Daoy (cell line): ENCODE data around the gene SEPTIN8. TPM values are rescaled to one million over a fixed set of nuclear protein-coding genes. Genes with fewer than 3 reads are reported as not detected.

ENCODE experiments used
- DNase-seq: peaks from one replicate; pipeline ENCODE4 v3.0.0-alpha.2; 2015; ENCODE audit warnings: low read depth
- total RNA-seq: library from RNA; depleted of rRNA; stranded (reverse); fragments of >200 nt; shearing (Covaris generic); gene quantifications from 2 replicates; pipeline ENCODE4 v1.2.3, GENCODE V29; 2014

Gene SEPTIN8
- total RNA-seq, 1 experiment from 2014 or later, result 27.1 TPM

DNA sequence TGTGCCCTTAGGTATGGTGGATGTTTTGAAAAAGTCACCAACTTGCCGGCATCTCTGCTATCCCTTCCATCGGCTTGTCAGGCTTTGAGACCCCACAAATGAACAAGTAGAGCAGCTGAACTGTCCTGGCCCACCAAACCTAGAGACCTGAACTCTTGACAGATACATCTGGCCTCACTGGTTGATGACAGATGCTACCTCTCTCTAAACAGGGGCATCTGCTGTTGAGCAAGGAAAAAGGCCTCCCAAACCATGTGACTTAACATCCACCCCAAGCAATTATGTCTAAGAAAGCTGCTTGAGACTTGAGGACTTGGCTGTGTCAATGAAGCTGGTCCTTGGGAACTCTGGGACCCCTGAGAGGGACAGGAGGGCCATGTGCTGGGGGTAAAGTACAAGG lies 27.5 kb downstream of the SEPTIN8 start:
- no peak for DNase-seq

DNA sequence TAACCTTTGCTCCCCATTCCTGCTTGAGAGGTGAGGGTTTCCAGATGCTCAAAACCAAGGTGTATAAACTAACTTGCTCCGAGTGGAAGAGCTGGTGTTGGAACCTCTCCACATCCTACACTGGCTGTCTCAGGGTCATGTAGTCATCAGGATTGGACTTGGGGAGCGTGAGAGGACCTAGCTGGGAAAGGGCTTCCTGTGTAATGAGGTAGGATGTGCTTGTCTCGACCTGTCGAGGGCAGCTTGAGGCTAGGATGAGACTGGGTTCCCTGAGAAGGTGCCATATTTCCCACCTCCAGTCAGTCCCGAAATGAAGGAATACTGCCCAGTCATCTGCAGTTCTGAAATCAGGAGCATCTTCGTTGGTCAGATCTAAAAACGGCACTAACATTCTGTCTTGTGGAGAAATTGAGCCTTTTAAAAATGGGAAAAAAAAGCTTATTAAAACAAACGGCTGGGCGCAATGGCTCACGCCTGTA lies 28.5 kb downstream of the SEPTIN8 start:
- no peak for DNase-seq

DNA sequence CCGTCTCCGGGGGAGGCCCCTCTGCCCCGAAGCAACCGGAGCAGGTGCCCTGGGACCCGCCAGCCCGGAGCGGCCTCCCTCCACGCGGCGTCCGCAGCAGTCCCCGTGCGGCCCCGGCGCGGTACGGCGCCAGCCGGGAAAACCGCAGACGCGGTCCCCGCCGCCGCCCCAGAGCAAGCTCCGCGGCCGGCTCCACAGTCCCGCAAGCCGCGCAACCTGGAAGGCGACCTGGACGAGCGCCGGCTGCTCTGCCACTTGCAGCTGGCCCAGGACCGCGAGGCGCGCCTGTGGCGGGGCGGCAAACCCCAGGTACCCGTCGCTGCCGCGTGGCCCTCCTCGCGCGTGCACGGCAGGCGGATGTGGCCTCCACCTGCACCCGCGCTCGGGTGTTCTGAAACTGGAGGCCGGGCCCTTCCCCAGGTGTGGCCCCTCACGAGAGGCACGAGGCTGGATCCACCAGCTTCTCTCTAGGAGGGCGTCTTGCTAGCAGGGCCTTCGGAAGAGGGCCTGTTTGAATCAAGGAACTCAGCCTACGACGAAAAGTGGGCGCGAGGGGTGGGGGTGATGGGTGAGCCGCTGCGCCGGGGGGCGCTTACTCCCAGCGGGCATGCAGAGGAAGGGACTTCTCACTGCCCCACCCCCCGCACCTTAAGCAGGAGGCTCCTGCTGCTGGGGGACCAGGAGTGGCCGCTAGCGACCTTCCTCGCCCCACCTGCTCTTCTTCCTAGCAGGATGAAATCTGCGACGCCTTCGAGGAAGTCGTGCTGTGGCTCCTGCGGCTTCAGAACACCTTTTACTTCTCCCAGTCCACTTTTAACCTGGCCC lies 29.2 kb downstream of the SEPTIN8 start:
- DNase-seq, result no peak

GRCh38 chr5:132746954-132747615 lies 30.0 kb downstream of the SEPTIN8 start, which contains the start of gene CCNI2:
TSS of gene CCNI2 (plus strand) at chr5:132747426. CDS start at chr5:132747496, 70 bp downstream.
- peak; percentile 61 for DNase-seq

DNA sequence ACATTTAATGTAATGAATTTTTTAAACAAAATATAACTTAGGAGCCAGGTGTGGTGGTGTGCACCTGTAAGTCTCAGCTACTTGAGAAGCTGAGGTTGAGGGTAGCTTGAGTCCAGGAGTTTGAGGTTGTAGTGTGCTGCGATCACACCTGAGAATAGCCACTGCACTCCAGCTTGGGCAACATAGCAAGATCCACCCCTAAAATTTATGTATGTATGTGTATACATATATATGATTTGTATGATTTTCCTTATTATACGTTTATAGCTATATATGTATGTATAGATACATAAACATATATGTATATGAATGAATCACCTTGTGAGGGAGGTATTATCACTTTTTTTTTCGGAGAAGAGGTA lies 30.5 kb downstream of the SEPTIN8 start:
- DNase-seq, result no peak

GRCh38 chr5:132744659-132745058 lies 32.4 kb downstream of the SEPTIN8 start:
- DNase-seq, result no peak

DNA sequence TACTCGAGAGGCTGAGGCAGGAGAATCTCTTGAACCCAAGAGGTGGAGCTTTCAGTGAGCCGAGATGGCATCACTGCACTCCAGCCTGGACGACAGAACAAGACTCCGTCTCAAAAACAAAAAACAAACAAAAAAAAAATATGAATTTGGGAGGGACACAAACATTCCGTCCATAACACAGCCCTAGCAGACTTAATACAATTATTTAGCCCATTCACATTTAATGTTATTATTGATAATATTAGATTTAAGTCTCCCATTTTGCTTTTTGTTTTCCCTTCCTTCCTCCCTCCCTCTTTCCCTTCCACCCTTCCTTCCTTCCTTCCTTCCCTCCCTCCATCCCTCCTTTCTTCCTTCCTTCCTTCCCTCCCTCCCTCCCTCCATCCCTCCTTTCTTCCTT lies 34.4 kb downstream of the SEPTIN8 start:
- DNase-seq, result no peak

- DNase-seq, result no peak
Observed at GRCh38 chr5:132742158-132742557, 34.9 kb downstream of the SEPTIN8 start.

GRCh38 chr5:132739232-132739631 lies 37.8 kb downstream of the SEPTIN8 start:
- no peak for DNase-seq

DNA sequence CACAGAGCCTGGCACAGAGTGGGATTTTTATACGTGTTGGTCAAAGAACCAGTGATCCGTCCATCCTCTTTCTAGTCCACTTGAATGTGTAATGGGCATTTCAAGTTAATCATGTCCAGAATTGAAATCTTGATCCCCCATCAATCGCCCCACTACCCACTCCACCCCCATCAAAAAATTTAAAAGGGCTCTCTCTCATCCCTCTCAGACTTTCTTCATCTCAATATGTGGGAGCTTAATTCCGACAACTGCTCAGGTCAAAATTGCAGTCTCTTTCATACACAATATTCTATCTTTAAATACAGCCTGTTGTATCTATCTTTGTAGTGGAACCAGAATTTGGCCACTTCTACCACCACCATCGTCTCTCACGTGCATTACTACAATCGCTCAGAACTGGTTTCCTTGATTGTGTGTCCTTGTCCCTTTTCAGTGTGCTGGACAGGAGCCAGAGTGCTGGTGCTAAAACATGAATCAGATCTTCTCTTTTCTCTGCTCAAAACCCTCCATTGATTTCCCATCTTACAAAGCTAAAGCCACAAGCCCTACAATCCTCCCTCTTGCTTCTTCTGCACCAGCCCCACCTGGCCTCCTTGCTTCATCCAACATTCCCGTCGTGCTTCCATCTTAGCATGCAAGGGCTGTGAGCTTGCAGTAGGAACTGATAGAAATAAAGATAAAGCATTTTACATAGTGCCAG lies 38.9 kb downstream of the SEPTIN8 start:
- no peak for DNase-seq

- DNase-seq, result peak; percentile 99
Observed at GRCh38 chr5:132736853-132737833, 39.9 kb downstream of the SEPTIN8 start, which contains the start of gene KIF3A. TSS of gene KIF3A (minus strand) at chr5:132737546. CDS start at chr5:132737419, 127 bp downstream.

DNA sequence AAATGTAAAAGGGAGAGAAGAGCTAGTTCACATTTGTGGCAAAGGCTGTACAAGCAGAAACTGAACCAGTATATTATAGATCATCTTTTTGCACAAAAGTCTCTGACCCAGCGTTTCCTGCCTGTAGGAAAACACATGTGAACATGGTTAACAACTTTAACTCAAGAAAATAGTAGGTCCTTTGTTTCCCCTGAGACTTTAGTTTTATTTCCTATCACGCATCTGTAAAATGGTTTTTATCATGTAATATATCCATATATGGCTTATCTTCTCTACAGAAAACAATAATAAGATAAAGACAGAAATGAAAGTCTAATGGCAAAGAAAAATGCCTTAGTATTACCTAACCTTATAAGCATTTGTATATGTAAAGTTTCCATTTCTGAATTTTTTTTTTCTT lies 42.4 kb downstream of the SEPTIN8 start:
- no peak for DNase-seq

DNA sequence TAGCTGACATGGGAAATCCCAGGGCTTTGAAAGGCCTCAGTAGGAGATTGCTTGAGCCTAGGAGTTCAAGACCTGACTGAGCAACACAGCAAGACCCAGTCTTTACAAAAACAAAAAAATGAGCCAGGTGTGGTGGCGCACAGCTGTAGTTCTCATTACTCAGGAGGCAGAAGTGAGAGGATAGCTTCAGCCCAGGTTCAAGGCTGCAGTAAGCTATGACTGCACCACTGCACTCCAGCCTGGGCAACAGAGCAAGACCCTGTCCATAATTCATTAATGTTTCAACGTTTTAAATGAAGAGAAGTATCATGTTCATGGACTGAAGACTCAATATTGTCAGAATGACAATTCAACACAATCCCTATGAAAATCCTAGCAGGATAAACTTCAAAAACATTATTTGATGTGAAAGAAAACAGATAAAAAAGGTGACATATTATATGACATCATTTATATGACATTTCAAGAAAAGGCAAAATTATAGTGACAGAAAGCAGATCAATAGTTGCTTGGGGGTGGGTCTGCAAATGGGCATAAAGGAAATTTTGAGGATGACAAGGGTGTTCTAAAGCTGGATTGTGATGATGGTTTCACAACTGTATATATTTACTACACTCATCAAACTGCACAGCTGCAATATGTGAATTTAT lies 43.4 kb downstream of the SEPTIN8 start:
- no peak for DNase-seq

DNA sequence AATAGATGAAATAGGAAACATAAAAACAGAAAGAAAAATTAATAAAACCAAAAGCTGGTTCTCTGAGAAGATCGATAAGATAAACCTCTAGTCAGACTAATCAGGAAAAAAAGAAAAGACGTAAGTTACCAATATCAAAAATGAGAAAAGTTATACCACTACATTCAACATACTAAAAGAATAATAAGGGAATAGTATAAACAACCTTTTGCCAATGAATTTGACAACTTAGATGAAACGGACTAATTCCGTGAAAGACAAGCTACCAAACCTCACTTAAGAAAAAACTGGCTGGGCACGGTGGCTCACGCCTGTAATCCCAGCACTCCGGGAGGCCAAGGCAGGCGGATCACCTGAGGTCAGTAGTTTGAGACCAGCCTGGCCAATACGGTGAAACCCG lies 47.1 kb downstream of the SEPTIN8 start:
- DNase-seq, result no peak

- DNase-seq, result no peak
Observed at GRCh38 chr5:132725745-132726144, 51.3 kb downstream of the SEPTIN8 start.

DNA sequence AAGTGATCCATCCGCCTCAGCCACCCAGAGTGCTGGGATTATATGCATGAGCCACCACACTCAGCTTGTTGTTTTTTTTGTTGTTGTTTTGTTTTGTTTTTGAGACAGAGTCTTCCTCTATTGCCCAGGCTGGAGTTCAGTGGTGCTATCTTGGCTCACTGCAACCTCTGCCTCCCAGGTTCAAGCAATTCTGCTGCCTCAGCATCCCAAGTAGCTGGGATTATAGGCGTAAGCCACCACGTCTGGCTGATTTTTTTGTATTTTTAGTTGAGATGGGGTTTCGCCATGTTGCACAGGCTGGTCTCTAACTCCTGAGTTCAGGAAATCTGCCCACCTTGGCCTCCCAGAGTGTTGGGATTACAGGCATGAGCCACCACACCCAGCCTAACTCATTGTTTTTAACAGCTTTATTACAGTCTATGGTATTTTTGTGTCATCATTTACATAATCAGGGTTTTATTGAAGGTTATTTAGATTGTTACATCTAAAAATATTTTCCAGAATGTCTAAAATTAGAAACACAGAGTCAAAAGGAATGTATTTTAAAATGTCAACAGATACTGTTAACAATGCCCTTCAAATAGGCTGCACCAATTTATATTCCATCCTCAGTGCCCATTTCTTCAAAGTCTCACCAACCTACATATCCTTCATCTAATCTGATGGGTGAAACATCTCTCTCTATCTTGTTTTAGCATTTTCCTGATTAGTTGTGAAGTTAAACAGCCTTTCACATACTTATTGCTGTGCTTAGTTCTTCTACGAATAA lies 58.3 kb downstream of the SEPTIN8 start:
- no peak for DNase-seq

GRCh38 chr5:132714456-132715307 lies 62.4 kb downstream of the SEPTIN8 start:
- no peak for DNase-seq

- no peak for DNase-seq
Observed at GRCh38 chr5:132708645-132709044, 68.4 kb downstream of the SEPTIN8 start.

GRCh38 chr5:132704875-132705274 lies 72.2 kb downstream of the SEPTIN8 start:
- DNase-seq, result no peak
